Kidney (tissue), 14 donors: Measurements from ENCODE around the gene MUC6. TPM values are rescaled to one million over a fixed set of nuclear protein-coding genes. Genes with fewer than 3 reads are reported as not detected.

Experiments used
- DNase-seq, 5 donors: peaks; one replicate each; pipeline ENCODE4 v3.0.0-alpha.2; 2013 to 2020
- FAIRE-seq: peaks from 2 replicates; lab custom pipeline; 2012; peaks lifted over from hg19 to GRCh38; lab: Jason Lieb, UNC
- H3K27ac ChIP-seq, 2 donors: one replicate each; pipeline ENCODE4 v1.7.0; 2013; ENCODE audit warnings: low read depth in 2 of 2, low read length in 2 of 2, inconsistent platforms in 1 of 2
- H3K27me3 ChIP-seq: one replicate; pipeline ENCODE4 v1.7.1; 2013; ENCODE audit warnings: low read length, inconsistent platforms; ENCODE audit not compliant: control insufficient read depth, insufficient read depth
- H3K36me3 ChIP-seq, 3 donors: one replicate each; pipeline versions ENCODE4 v1.7.0 to v1.7.1; 2013; ENCODE audit warnings: low read length in 3 of 3, control low read depth in 1 of 3, inconsistent platforms in 1 of 3; ENCODE audit not compliant: insufficient read depth in 3 of 3, control insufficient read depth in 2 of 3
- H3K4me1 ChIP-seq, 3 donors: one replicate each; pipeline versions ENCODE4 v1.7.0 to v1.7.1; 2013; ENCODE audit warnings: low read length in 3 of 3, inconsistent platforms in 1 of 3, low read depth in 1 of 3; ENCODE audit not compliant: control insufficient read depth in 2 of 3, insufficient read depth in 2 of 3
- H3K4me3 ChIP-seq, 3 donors: one replicate each; pipeline versions ENCODE4 v1.7.0 to v1.8.1; 2013; ENCODE audit warnings: low read length in 3 of 3, control low read depth in 1 of 3, inconsistent platforms in 1 of 3
- H3K9ac ChIP-seq, 3 donors: one replicate each; pipeline versions ENCODE4 v1.7.0 to v1.7.1; 2013; ENCODE audit warnings: low read length in 3 of 3, control low read depth in 1 of 3, inconsistent platforms in 1 of 3
- H3K9me3 ChIP-seq, 3 donors: one replicate each; pipeline versions ENCODE4 v1.7.0 to v1.7.1; 2013; ENCODE audit warnings: low read length in 3 of 3, control low read depth in 1 of 3, inconsistent platforms in 1 of 3; ENCODE audit not compliant: control insufficient read depth in 2 of 3, insufficient read depth in 1 of 3
- CTCF ChIP-seq: IDR thresholded peaks from 3 replicates; pipeline ENCODE4 v1.5.1; 2012; ENCODE audit warnings: mild to moderate bottlenecking, moderate library complexity, borderline replicate concordance; ENCODE audit not compliant: insufficient read depth; ENCODE audit errors: extremely low read depth
- intact Hi-C: fragments of 100-400 bp; cut with DNase I; formaldehyde crosslinking; loops from one replicate; pipeline ENCODE4 v1.11.1; 2022
- polyA plus RNA-seq: library from polyadenylated mRNA; stranded (reverse); fragments of 350-450 nt; fragmentation: Illumina TruSeq; extraction: RNeasy Lipid Tissue Mini Kit (QIAGEN cat#74804); gene quantifications from one replicate; pipeline ENCODE4 v1.2.3, GENCODE V29; 2014; ENCODE audit warnings: low read depth, low replicate concordance; ENCODE audit not compliant: insufficient read depth
- total RNA-seq: library from RNA; stranded (reverse); fragmentation: NEBNext Ultra II Directional; extraction: Animal tissue kit (Norgen Biotek cat#: 25700); gene quantifications from one replicate; pipeline ENCODE4 v1.2.1, GENCODE V29; 2021
- donor health status: control.
- donor health status: control.
- donor health status: control.
- donor health status: control.
- donor health status: control.
- donor health status: DM: yes; HTN: yes; CAD: no.
- donor health status: Normal renal cell carcinoma (clear cell type).

The MUC6 gene
- total and polyA plus RNA-seq, 2 donors from 2014 or later: 1.1 to 3.0 TPM

GRCh38 chr11:1057806-1058205 lies 21.3 kb upstream of the MUC6 start:
- Histone ChIP-seq H3K4me3 (no peak overlapping the region), H3K4me1 (no peaks in the 10 kb centered on the region), H3K9ac (no peak overlapping the region), H3K36me3 (no peaks in the 10 kb centered on the region), H3K27me3 (no peaks in the 10 kb centered on the region), H3K27ac (no peak overlapping the region), H3K9me3 (peaks cover 0 to 6% (median 0%) of the 10 kb centered on the region in 3 donors)
- FAIRE-seq (no peak), DNase-seq (peak in 1 of 5 donors; percentile 61)
- no peak for TF ChIP-seq CTCF
- intact Hi-C loops: no loop called here

GRCh38 chr11:1055990-1056771 lies 19.7 kb upstream of the MUC6 start:
- no peaks in the 10 kb centered on the region for H3K4me1 ChIP-seq
- no peaks in the 10 kb centered on the region for H3K36me3 ChIP-seq
- no peak overlapping the region for H3K27ac ChIP-seq
- TF ChIP-seq CTCF: no peak
- H3K4me3 ChIP-seq: no peak overlapping the region
- H3K27me3 ChIP-seq: no peaks in the 10 kb centered on the region
- intact Hi-C loops: no loop called here
- FAIRE-seq: no peak
- DNase-seq: peak in 2 of 5 donors; percentile 42 to 71
- H3K9ac ChIP-seq: no peak overlapping the region
- H3K9me3 ChIP-seq: no peaks in the 10 kb centered on the region

- Histone ChIP-seq H3K27me3 (no peaks in the 10 kb centered on the region), H3K9ac (no peak overlapping the region)
- intact Hi-C loops: no loop called here
Measured at GRCh38 chr11:1055109-1055703, 18.7 kb upstream of the MUC6 start.

More at GRCh38 chr11:1055109-1055703, 18.7 kb upstream of the MUC6 start:
- no peak for TF ChIP-seq CTCF
- FAIRE-seq (no peak), DNase-seq (peak in 2 of 5 donors; percentile 36 to 63)
- no peaks in the 10 kb centered on the region for H3K4me1 ChIP-seq
- H3K27ac ChIP-seq: no peak overlapping the region
- H3K36me3 ChIP-seq: no peaks in the 10 kb centered on the region
- no peaks in the 10 kb centered on the region for H3K9me3 ChIP-seq
- no peak overlapping the region for H3K4me3 ChIP-seq
